Astrocyte (in vitro differentiated cells and primary cell): Measurements from ENCODE around the gene PTGES3L. TPM values are rescaled to one million over a fixed set of nuclear protein-coding genes. Genes with fewer than 3 reads are reported as not detected.

Source experiments
- DNase-seq: peaks from one replicate; pipeline ENCODE4 v3.0.0-alpha.2; 2010; ENCODE audit warnings: low read depth
- FAIRE-seq: peaks from 2 replicates; lab custom pipeline; 2011; peaks lifted over from hg19 to GRCh38; lab: Jason Lieb, UNC
- H2AFZ ChIP-seq: 2 replicates; pipeline ENCODE4 v1.6.0; 2012; ENCODE audit warnings: low read depth, low read length, inconsistent platforms
- H3K27ac ChIP-seq: 2 replicates; pipeline ENCODE4 v1.5.1; 2011; ENCODE audit warnings: low read depth, low read length, inconsistent platforms
- H3K27me3 ChIP-seq: 2 replicates; pipeline ENCODE4 v1.6.0; 2011; ENCODE audit warnings: low read length, inconsistent platforms; ENCODE audit not compliant: insufficient read depth
- H3K36me3 ChIP-seq: 2 replicates; pipeline ENCODE4 v1.5.1; 2011; ENCODE audit warnings: low read length, inconsistent platforms; ENCODE audit not compliant: insufficient read depth
- H3K4me1 ChIP-seq: 2 replicates; pipeline ENCODE4 v1.5.1; 2011; ENCODE audit warnings: low read length, inconsistent platforms; ENCODE audit not compliant: insufficient read depth
- H3K4me2 ChIP-seq: 2 replicates; pipeline ENCODE4 v1.6.0; 2012; ENCODE audit warnings: low read length, inconsistent platforms
- H3K4me3 ChIP-seq: 2 replicates; pipeline ENCODE4 v1.5.1; 2011; ENCODE audit warnings: low read depth, mild to moderate bottlenecking, low read length, inconsistent platforms; ENCODE audit not compliant: insufficient read depth
- H3K79me2 ChIP-seq: 2 replicates; pipeline ENCODE4 v1.6.0; 2012; ENCODE audit warnings: mild to moderate bottlenecking, low read length, inconsistent platforms; ENCODE audit not compliant: insufficient read depth
- H3K9ac ChIP-seq: 2 replicates; pipeline ENCODE4 v1.6.0; 2012; ENCODE audit warnings: mild to moderate bottlenecking, low read length, inconsistent platforms
- H3K9me3 ChIP-seq: 2 replicates; pipeline ENCODE4 v1.5.1; 2012; ENCODE audit warnings: low read depth, mild to moderate bottlenecking, low read length, inconsistent platforms; ENCODE audit not compliant: insufficient read depth
- H4K20me1 ChIP-seq: 2 replicates; pipeline ENCODE4 v1.6.0; 2012; ENCODE audit warnings: low read length, inconsistent platforms; ENCODE audit not compliant: insufficient read depth
- H3K27ac Mint-ChIP-seq: one replicate; pipeline ENCODE4 v1.8.0; 2021; ENCODE audit warnings: mild to moderate bottlenecking, mixed read lengths; ENCODE audit not compliant: unreplicated experiment
- H3K27me3 Mint-ChIP-seq: one replicate; pipeline ENCODE4 v1.8.0; 2021; ENCODE audit warnings: low read depth, mixed read lengths; ENCODE audit not compliant: unreplicated experiment
- H3K36me3 Mint-ChIP-seq: one replicate; pipeline ENCODE4 v1.8.0; 2021; ENCODE audit warnings: low read depth, mixed read lengths; ENCODE audit not compliant: unreplicated experiment
- H3K4me1 Mint-ChIP-seq: one replicate; pipeline ENCODE4 v1.8.0; 2021; ENCODE audit warnings: low read depth, mixed read lengths; ENCODE audit not compliant: unreplicated experiment
- H3K4me3 Mint-ChIP-seq: one replicate; pipeline ENCODE4 v1.8.0; 2021; ENCODE audit warnings: mild to moderate bottlenecking, moderate library complexity, mixed read lengths; ENCODE audit not compliant: unreplicated experiment
- H3K9me3 Mint-ChIP-seq: one replicate; pipeline ENCODE4 v1.8.0; 2021; ENCODE audit warnings: mild to moderate bottlenecking, mixed read lengths; ENCODE audit not compliant: unreplicated experiment
- EZH2 ChIP-seq: IDR thresholded peaks from 2 replicates; pipeline ENCODE4 v1.6.1; 2012; ENCODE audit warnings: mild to moderate bottlenecking, low read length, inconsistent platforms; ENCODE audit not compliant: insufficient read depth
- total RNA-seq: library from RNA; stranded (reverse); gene quantifications from 2 replicates; pipeline ENCODE4 v1.2.1, GENCODE V29; 2021
- TF ChIP-seq, protein P1 (sequence below): IDR thresholded peaks from 2 replicates; pipeline ENCODE4 v1.5.1; 2011; ENCODE audit warnings: low read depth, mild to moderate bottlenecking, inconsistent platforms, low read length, moderate library complexity; ENCODE audit not compliant: insufficient read depth

PTGES3L gene
- total RNA-seq, 1 donor from 2014 or later, result 5.1 TPM

- peak overlapping the region; percentile 66 for H3K27ac Mint-ChIP-seq
- H3K9me3 Mint-ChIP-seq, result no peaks in the 10 kb centered on the region
- H3K4me3 Mint-ChIP-seq, result peak overlapping the region; percentile 20
- no peaks in the 10 kb centered on the region for H3K4me1 ChIP-seq
- peaks cover 46% of the 10 kb centered on the region for H3K36me3 ChIP-seq
- peaks cover 38% of the 10 kb centered on the region for H3K36me3 Mint-ChIP-seq
- no peak overlapping the region for H3K4me2 ChIP-seq
- no peaks in the 10 kb centered on the region for H3K27me3 Mint-ChIP-seq
- no peak overlapping the region for H3K4me3 ChIP-seq
- H3K79me2 ChIP-seq, result no peaks in the 10 kb centered on the region
- no peak overlapping the region for H3K9ac ChIP-seq
- no peak overlapping the region for H2AFZ ChIP-seq
- TF ChIP-seq EZH2, result no peak
- TF ChIP-seq, protein P1, sequence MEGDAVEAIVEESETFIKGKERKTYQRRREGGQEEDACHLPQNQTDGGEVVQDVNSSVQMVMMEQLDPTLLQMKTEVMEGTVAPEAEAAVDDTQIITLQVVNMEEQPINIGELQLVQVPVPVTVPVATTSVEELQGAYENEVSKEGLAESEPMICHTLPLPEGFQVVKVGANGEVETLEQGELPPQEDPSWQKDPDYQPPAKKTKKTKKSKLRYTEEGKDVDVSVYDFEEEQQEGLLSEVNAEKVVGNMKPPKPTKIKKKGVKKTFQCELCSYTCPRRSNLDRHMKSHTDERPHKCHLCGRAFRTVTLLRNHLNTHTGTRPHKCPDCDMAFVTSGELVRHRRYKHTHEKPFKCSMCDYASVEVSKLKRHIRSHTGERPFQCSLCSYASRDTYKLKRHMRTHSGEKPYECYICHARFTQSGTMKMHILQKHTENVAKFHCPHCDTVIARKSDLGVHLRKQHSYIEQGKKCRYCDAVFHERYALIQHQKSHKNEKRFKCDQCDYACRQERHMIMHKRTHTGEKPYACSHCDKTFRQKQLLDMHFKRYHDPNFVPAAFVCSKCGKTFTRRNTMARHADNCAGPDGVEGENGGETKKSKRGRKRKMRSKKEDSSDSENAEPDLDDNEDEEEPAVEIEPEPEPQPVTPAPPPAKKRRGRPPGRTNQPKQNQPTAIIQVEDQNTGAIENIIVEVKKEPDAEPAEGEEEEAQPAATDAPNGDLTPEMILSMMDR, result no peak
- peaks cover 18% of the 10 kb centered on the region for H4K20me1 ChIP-seq
- DNase-seq, result no peak
- no peak for FAIRE-seq
- no peaks in the 10 kb centered on the region for H3K4me1 Mint-ChIP-seq
- H3K27me3 ChIP-seq, result no peaks in the 10 kb centered on the region
- H3K9me3 ChIP-seq, result no peaks in the 10 kb centered on the region
- no peak overlapping the region for H3K27ac ChIP-seq
These were observed 26.2 kb downstream of the PTGES3L start for GRCh38 chr17:42953669-42954068.

- peaks cover 30% of the 10 kb centered on the region for H3K36me3 Mint-ChIP-seq
- Histone ChIP-seq H2AFZ (no peak overlapping the region), H3K36me3 (peaks cover 26% of the 10 kb centered on the region), H3K4me2 (no peak overlapping the region), H3K4me1 (no peaks in the 10 kb centered on the region), H3K9me3 (no peaks in the 10 kb centered on the region), H3K4me3 (no peak overlapping the region), H3K9ac (no peak overlapping the region), H4K20me1 (peaks cover 14% of the 10 kb centered on the region), H3K79me2 (no peaks in the 10 kb centered on the region), H3K27ac (no peak overlapping the region), H3K27me3 (no peaks in the 10 kb centered on the region)
- H3K4me1 Mint-ChIP-seq, result no peaks in the 10 kb centered on the region
- H3K27me3 Mint-ChIP-seq, result no peaks in the 10 kb centered on the region
- FAIRE-seq (no peak), DNase-seq (peak; percentile 36)
- TF ChIP-seq, protein P1, result no peak
- no peak for TF ChIP-seq EZH2
- no peak overlapping the region for H3K4me3 Mint-ChIP-seq
- H3K27ac Mint-ChIP-seq, result no peak overlapping the region
- H3K9me3 Mint-ChIP-seq, result no peaks in the 10 kb centered on the region
These were observed 29.7 kb downstream of the PTGES3L start for GRCh38 chr17:42950044-42950783.

- H3K4me2 ChIP-seq, result no peak overlapping the region
- Mint-ChIP-seq H3K4me3 (no peak overlapping the region), H3K4me1 (no peaks in the 10 kb centered on the region), H3K27me3 (no peaks in the 10 kb centered on the region), H3K9me3 (no peaks in the 10 kb centered on the region), H3K36me3 (peaks cover 11% of the 10 kb centered on the region), H3K27ac (no peak overlapping the region)
- H3K4me3 ChIP-seq, result no peak overlapping the region
- H3K9me3 ChIP-seq, result no peaks in the 10 kb centered on the region
- H3K36me3 ChIP-seq, result peaks cover 7% of the 10 kb centered on the region
- TF ChIP-seq, protein P1, result no peak
- no peak for TF ChIP-seq EZH2
- no peak overlapping the region for H3K9ac ChIP-seq
- H4K20me1 ChIP-seq, result peaks cover 4% of the 10 kb centered on the region
- no peak overlapping the region for H2AFZ ChIP-seq
- H3K79me2 ChIP-seq, result no peaks in the 10 kb centered on the region
- FAIRE-seq (no peak), DNase-seq (no peak)
- H3K27ac ChIP-seq, result no peak overlapping the region
- no peaks in the 10 kb centered on the region for H3K4me1 ChIP-seq
- no peaks in the 10 kb centered on the region for H3K27me3 ChIP-seq
These were observed 33.1 kb downstream of the PTGES3L start for GRCh38 chr17:42946812-42947211.
